Measurements from ENCODE around the gene RAB3D.

DNA sequence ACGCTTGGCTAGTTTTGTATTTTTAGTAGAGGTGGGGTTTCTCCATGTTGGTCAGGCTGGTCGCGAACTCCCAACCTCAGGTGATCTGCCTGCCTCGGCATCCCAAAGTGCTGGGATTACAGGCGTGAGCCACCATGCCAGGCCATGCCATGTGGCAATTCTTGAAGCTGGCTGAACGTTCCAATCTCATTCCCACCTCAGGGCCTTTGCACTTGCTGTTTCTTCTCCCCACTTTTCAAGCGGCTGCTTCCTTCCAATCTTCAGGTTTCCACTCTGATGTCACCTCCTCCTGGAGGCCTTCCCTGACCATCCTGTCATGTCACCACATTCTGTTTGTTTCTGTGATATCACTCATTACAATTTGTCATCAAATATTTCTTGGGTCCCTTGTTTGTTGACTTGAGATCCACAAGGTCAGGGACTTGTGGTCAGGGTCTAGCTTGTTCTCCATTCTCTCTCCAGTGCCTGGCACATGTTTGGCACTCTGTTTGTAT, 40.4 kb upstream of the RAB3D start:
- TF ChIP-seq, protein P1, sequence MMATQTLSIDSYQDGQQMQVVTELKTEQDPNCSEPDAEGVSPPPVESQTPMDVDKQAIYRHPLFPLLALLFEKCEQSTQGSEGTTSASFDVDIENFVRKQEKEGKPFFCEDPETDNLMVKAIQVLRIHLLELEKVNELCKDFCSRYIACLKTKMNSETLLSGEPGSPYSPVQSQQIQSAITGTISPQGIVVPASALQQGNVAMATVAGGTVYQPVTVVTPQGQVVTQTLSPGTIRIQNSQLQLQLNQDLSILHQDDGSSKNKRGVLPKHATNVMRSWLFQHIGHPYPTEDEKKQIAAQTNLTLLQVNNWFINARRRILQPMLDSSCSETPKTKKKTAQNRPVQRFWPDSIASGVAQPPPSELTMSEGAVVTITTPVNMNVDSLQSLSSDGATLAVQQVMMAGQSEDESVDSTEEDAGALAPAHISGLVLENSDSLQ (IDR thresholded peaks at IDR 0.05): no peak
- TF ChIP-seq LEF1 (IDR thresholded peaks at IDR 0.05; ENCODE audit: borderline replicate concordance) (no peak), FOXM1 (IDR thresholded peaks at IDR 0.05; ENCODE audit: borderline replicate concordance) (no peak), ELF4 (IDR thresholded peaks at IDR 0.05) (no peak), NFRKB (IDR thresholded peaks at IDR 0.05) (no peak)

Data from HEK293T (cell line).